ENCODE measurements around the gene MIGA1. TPM values are rescaled to one million over a fixed set of nuclear protein-coding genes. Genes with fewer than 3 reads are reported as not detected.

The MIGA1 gene
- total and polyA plus RNA-seq, 9 of the 15 experiments (the other 6 are each of a cell fraction or from before 2014, with no cell fraction given) = 1.6 to 5.1 (median 2.9) TPM

DNA sequence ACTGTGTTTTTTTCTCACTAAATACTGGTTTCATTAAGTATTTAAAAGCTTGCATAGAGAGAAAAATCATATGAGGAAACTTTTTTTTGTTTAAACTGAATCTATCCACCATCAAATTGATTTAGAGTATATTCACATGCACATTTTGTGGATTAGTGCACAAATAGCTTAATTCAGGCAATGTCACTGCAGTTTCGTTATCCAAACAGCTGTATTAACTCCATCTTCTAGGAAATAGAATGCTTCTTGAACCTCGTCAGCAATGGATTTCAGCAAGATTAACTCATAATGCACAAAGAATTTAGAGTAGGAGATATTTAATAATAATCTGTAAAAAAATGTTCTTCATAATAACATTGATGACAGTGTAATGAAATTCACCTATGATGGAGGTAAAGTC, 146.5 kb downstream of the MIGA1 start:
- no peaks in the 10 kb centered on the region for H3K27me3 ChIP-seq (ENCODE audit: control insufficient read depth in 2 of 2, insufficient read depth in 2 of 2, low read length in 2 of 2)
- ATAC-seq (no peak), FAIRE-seq (no peak), DNase-seq (ENCODE audit: extremely low read depth in 1 of 4, low spot score in 3 of 4) (no peak)
- H3K4me2 ChIP-seq (ENCODE audit: insufficient read depth, low read length) = no peak overlapping the region
- no peaks in the 10 kb centered on the region for H3K36me3 ChIP-seq (ENCODE audit: control insufficient read depth, insufficient read depth, low read length)
- intact Hi-C loops (cut with micrococcal nuclease) = no loop called here
- no TSS peak for BruUV-seq (replicated peaks)
- H2AFZ ChIP-seq (ENCODE audit: low read depth, low read length) = peak overlapping the region; percentile 84; the same call in 1 of the 2 replicates
- ChIA-PET POLR2A (interaction anchor here (1.4 kb wide), 1 partner anchor 10 kb away, joined by 4 read pairs; no protein-coding TSS in a partner anchor), CTCF (ENCODE audit: low intra/inter-chr PET ratio) (no interaction called here)
- H3K4me1 ChIP-seq (replicated peaks in 1 of 2; ENCODE audit: control insufficient read depth in 2 of 2, insufficient read depth in 2 of 2, low read length in 2 of 2) = no peaks in the 10 kb centered on the region
- no peaks in the 10 kb centered on the region for H4K20me1 ChIP-seq (replicated peaks; ENCODE audit: control insufficient read depth, insufficient read depth, low read length)
- no peaks in the 10 kb centered on the region for H3K9me3 ChIP-seq (replicated peaks; ENCODE audit: control insufficient read depth, insufficient read depth, low read depth, low read length)
- no peak for TF ChIP-seq ZNF436 (CRISPR knock-in tag; IDR thresholded peaks at IDR 0.05)
- TF ChIP-seq, protein P1, sequence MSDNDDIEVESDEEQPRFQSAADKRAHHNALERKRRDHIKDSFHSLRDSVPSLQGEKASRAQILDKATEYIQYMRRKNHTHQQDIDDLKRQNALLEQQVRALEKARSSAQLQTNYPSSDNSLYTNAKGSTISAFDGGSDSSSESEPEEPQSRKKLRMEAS (CRISPR knock-in tag; IDR thresholded peaks at IDR 0.05) = no peak
- TF ChIP-seq ZKSCAN8 (CRISPR knock-in tag; IDR thresholded peaks at IDR 0.05) = no peak
- TF ChIP-seq, protein P2, sequence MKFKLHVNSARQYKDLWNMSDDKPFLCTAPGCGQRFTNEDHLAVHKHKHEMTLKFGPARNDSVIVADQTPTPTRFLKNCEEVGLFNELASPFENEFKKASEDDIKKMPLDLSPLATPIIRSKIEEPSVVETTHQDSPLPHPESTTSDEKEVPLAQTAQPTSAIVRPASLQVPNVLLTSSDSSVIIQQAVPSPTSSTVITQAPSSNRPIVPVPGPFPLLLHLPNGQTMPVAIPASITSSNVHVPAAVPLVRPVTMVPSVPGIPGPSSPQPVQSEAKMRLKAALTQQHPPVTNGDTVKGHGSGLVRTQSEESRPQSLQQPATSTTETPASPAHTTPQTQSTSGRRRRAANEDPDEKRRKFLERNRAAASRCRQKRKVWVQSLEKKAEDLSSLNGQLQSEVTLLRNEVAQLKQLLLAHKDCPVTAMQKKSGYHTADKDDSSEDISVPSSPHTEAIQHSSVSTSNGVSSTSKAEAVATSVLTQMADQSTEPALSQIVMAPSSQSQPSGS (CRISPR knock-in tag; IDR thresholded peaks at IDR 0.05) = no peak
- no peak for TF ChIP-seq CXXC5 (CRISPR knock-in tag; IDR thresholded peaks at IDR 0.05)
- TF ChIP-seq TAF7 (tag; IDR thresholded peaks at IDR 0.05) = no peak
- TF ChIP-seq, protein P3, sequence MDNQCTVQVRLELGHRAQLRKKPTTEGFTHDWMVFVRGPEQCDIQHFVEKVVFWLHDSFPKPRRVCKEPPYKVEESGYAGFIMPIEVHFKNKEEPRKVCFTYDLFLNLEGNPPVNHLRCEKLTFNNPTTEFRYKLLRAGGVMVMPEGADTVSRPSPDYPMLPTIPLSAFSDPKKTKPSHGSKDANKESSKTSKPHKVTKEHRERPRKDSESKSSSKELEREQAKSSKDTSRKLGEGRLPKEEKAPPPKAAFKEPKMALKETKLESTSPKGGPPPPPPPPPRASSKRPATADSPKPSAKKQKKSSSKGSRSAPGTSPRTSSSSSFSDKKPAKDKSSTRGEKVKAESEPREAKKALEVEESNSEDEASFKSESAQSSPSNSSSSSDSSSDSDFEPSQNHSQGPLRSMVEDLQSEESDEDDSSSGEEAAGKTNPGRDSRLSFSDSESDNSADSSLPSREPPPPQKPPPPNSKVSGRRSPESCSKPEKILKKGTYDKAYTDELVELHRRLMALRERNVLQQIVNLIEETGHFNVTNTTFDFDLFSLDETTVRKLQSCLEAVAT (IDR thresholded peaks at IDR 0.05) = no peak
- no peak overlapping the region for H3K9ac ChIP-seq (ENCODE audit: insufficient read depth in 1 of 2, low read depth in 2 of 2, low read length in 2 of 2)
- H3K27ac ChIP-seq (ENCODE audit: extremely low read depth, low read depth, low read length) = no peak overlapping the region
- H3K79me2 ChIP-seq (ENCODE audit: control insufficient read depth, insufficient read depth, low read length) = no peaks in the 10 kb centered on the region
- in situ Hi-C loops (cut with MboI) = no loop called here
- no peak overlapping the region for H3K4me3 ChIP-seq
- 34% methylated on average over 2 of the region's 2 CpGs for WGBS (ENCODE audit: insufficient coverage, low coverage, missing lambda C conversion rate)
- no peaks in the 10 kb centered on the region for H3K9me1 ChIP-seq (ENCODE audit: control insufficient read depth, insufficient read depth, low read length)

Measured in K562 (cell line).